HCT116 (cell line): ENCODE results near the gene MAPK8. TPM values are rescaled to one million over a fixed set of nuclear protein-coding genes. Genes with fewer than 3 reads are reported as not detected.

Experiments used
- ATAC-seq: fragments of 200-7000 bp; cut with Tn5 transposase; 2 replicates; pipeline ENCODE4 v1.9.1; 2020; ENCODE audit warnings: mild to moderate bottlenecking, moderate library complexity
- BruUV-seq: library from RNA; stranded (reverse); fragments of 400-500 nt; replicated peaks from 2 replicates; lab custom pipeline; 2021; lab: Mats Ljungman, UMichigan
- CTCF ChIA-PET: fragments of 300-600 bp; sonication (Branson Sonifier 250); formaldehyde crosslinking; loops from one replicate; lab custom pipeline; 2021; ENCODE audit warnings: antibody characterized with exemption; lab: Charles Lee
- POLR2A ChIA-PET: fragments of 300-600, 350-600 bp; sonication (Branson Sonifier 250); formaldehyde crosslinking; loops from one replicate; lab custom pipeline; 2021; ENCODE audit warnings: antibody characterized with exemption; lab: Charles Lee
- RAD21 ChIA-PET, 2 experiments: fragments of 300-600 bp; sonication (Branson Sonifier 250); formaldehyde crosslinking; loops; one replicate each; lab custom pipeline; 2023; ENCODE audit warnings: low total read pairs in 2 of 2; ENCODE audit not compliant: uncharacterized antibody in 2 of 2, unreplicated experiment in 2 of 2, low non-redundant PET in 1 of 2; lab: Charles Lee
- DNase-seq: peaks from one replicate; pipeline ENCODE4 v3.0.0-alpha.2; 2010; ENCODE audit warnings: low read depth, low spot score
- H2AFZ ChIP-seq: fragments of 200-600 bp; shearing (Covaris generic), sonication (generic); 2 replicates; pipeline ENCODE4 v1.6.1; 2017; ENCODE audit warnings: low read depth, mixed run types, mixed read lengths, antibody characterized with exemption, low read length; ENCODE audit not compliant: poor library complexity, severe bottlenecking
- H3K27ac ChIP-seq: 2 replicates; pipeline ENCODE4 v1.5.1; 2012; ENCODE audit warnings: low read depth, low read length
- H3K27me3 ChIP-seq: fragments of 200-600 bp; sonication (generic); 2 replicates; pipeline ENCODE4 v1.6.1; 2016; ENCODE audit warnings: mixed run types, low read length, mixed read lengths; ENCODE audit not compliant: insufficient read depth
- H3K36me3 ChIP-seq, 2 experiments: fragments of 200-500 bp in 1 of 2; fragments of 200-600 bp in 1 of 2; sonication (Bioruptor generic) in 1 of 2; sonication (generic) in 1 of 2; 2 replicates each; pipeline versions ENCODE4 v1.5.1 to v1.6.1; 2014 to 2016; ENCODE audit warnings: low read length in 2 of 2, inconsistent platforms in 1 of 2, mixed read lengths in 1 of 2, mixed run types in 1 of 2; ENCODE audit not compliant: insufficient read depth in 2 of 2, control insufficient read depth in 1 of 2
- H3K4me1 ChIP-seq, 2 experiments: fragments of 200-600 bp in 1 of 2; sonication (generic) in 1 of 2; 2 replicates each; pipeline versions ENCODE4 v1.5.1 to v1.6.1; 2012 to 2017; ENCODE audit warnings: low read length in 2 of 2, inconsistent platforms in 1 of 2, mild to moderate bottlenecking in 1 of 2, mixed read lengths in 1 of 2, mixed run types in 1 of 2, moderate library complexity in 1 of 2; ENCODE audit not compliant: insufficient read depth in 2 of 2, control insufficient read depth in 1 of 2
- H3K4me2 ChIP-seq: fragments of 200-600 bp; sonication (generic); 2 replicates; pipeline ENCODE4 v1.6.1; 2017; ENCODE audit warnings: mixed run types, low read length, mixed read lengths
- H3K4me3 ChIP-seq, 2 experiments: fragments of 200-600 bp in 1 of 2; sonication (generic) in 1 of 2; replicated peaks in 1 of 2; 2 replicates each; pipeline ENCODE4 v1.5.1; 2011 to 2016; ENCODE audit warnings: low read length in 2 of 2, control low read depth in 1 of 2, low read depth in 1 of 2, mild to moderate bottlenecking in 1 of 2, mixed read lengths in 1 of 2, mixed run types in 1 of 2
- H3K79me2 ChIP-seq: fragments of 200-600 bp; sonication (generic); 2 replicates; pipeline ENCODE4 v1.6.1; 2017; ENCODE audit warnings: mild to moderate bottlenecking, mixed run types, low read length, moderate library complexity, mixed read lengths; ENCODE audit not compliant: insufficient read depth
- H3K9ac ChIP-seq: fragments of 200-600 bp; sonication (generic); 2 replicates; pipeline ENCODE4 v1.6.1; 2016; ENCODE audit warnings: low read length, mixed read lengths
- H3K9me2 ChIP-seq: fragments of 200-600 bp; sonication (generic), shearing (Covaris generic); 2 replicates; pipeline ENCODE4 v1.6.1; 2017; ENCODE audit warnings: mixed run types, mild to moderate bottlenecking, moderate library complexity; ENCODE audit not compliant: insufficient read depth
- H3K9me3 ChIP-seq, 2 experiments: fragments of 200-500 bp in 1 of 2; fragments of 200-600 bp in 1 of 2; sonication (Bioruptor generic) in 1 of 2; sonication (generic) in 1 of 2; 2 replicates each; pipeline ENCODE4 v1.6.1; 2014 to 2017; ENCODE audit warnings: low read length in 2 of 2, mixed read lengths in 2 of 2, inconsistent platforms in 1 of 2, low read depth in 1 of 2, mild to moderate bottlenecking in 1 of 2, mixed run types in 1 of 2, moderate library complexity in 1 of 2; ENCODE audit not compliant: control insufficient read depth in 1 of 2, insufficient read depth in 1 of 2
- H4K20me1 ChIP-seq: fragments of 200-600 bp; sonication (generic), shearing (Covaris generic); 2 replicates; pipeline ENCODE4 v1.6.1; 2017; ENCODE audit warnings: mixed run types, mild to moderate bottlenecking, moderate library complexity; ENCODE audit not compliant: insufficient read depth
- CBX3 ChIP-seq: IDR thresholded peaks from 2 replicates; pipeline ENCODE4 v1.6.1; 2012; ENCODE audit warnings: low read depth
- EGR1 ChIP-seq: IDR thresholded peaks from 2 replicates; pipeline ENCODE4 v1.6.1; 2012; ENCODE audit warnings: low read depth
- ELF1 ChIP-seq: IDR thresholded peaks from 2 replicates; pipeline ENCODE4 v1.6.1; 2012; ENCODE audit warnings: low read depth, borderline replicate concordance
- EZH2 ChIP-seq: fragments of 200-600 bp; sonication (generic); IDR thresholded peaks from 2 replicates; pipeline ENCODE4 v1.6.1; 2017; ENCODE audit warnings: antibody characterized with exemption, mixed run types
- EZH2phosphoT487 ChIP-seq: fragments of 200-600 bp; IDR thresholded peaks from 2 replicates; pipeline ENCODE4 v1.6.1; 2018; ENCODE audit warnings: antibody characterized with exemption, borderline replicate concordance
- FOSL1 ChIP-seq: IDR thresholded peaks from 2 replicates; pipeline ENCODE4 v1.6.1; 2012; ENCODE audit warnings: low read depth
- JUND ChIP-seq: IDR thresholded peaks from 2 replicates; pipeline ENCODE4 v1.6.1; 2012
- POLR2A ChIP-seq: IDR thresholded peaks from 2 replicates; pipeline ENCODE4 v1.7.0; 2011; ENCODE audit warnings: borderline replicate concordance; ENCODE audit not compliant: insufficient read depth, insufficient read length; ENCODE audit errors: extremely low read depth
- RAD21 ChIP-seq: IDR thresholded peaks from 2 replicates; pipeline ENCODE4 v1.6.1; 2012; ENCODE audit warnings: low read depth, mild to moderate bottlenecking
- SIN3A ChIP-seq: IDR thresholded peaks from 2 replicates; pipeline ENCODE4 v1.6.1; 2012; ENCODE audit warnings: low read depth
- SP1 ChIP-seq: IDR thresholded peaks from 2 replicates; pipeline ENCODE4 v1.6.1; 2012; ENCODE audit warnings: low read depth
- ZBTB33 ChIP-seq: IDR thresholded peaks from 2 replicates; pipeline ENCODE4 v1.6.1; 2011; ENCODE audit warnings: mild to moderate bottlenecking, low read length, moderate library complexity; ENCODE audit not compliant: insufficient replicate concordance; ENCODE audit errors: extremely low read depth
- ZFX ChIP-seq: fragments of 450-650 bp; IDR thresholded peaks from 2 replicates; pipeline ENCODE4 v1.6.1; 2017
- intact Hi-C: fragments of 100-400 bp; cut with micrococcal nuclease; formaldehyde crosslinking; loops from 2 replicates; pipeline ENCODE4 v1.10.0; 2022
- total RNA-seq: library from RNA; stranded (reverse); gene quantifications from one replicate; pipeline ENCODE4 v1.2.1, GENCODE V29; 2021; ENCODE audit not compliant: unreplicated experiment

The MAPK8 gene
- total RNA-seq, 1 experiment from 2014 or later, result 71.0 TPM

- BruUV-seq, result no TSS peak
- H3K27ac ChIP-seq, result no peak overlapping the region
- no peak overlapping the region for H3K9ac ChIP-seq
- no peak overlapping the region for H2AFZ ChIP-seq
- no peak for ATAC-seq
- no peaks in the 10 kb centered on the region for H3K9me2 ChIP-seq
- H3K4me1 ChIP-seq, result peaks cover 0 to 4% of the 10 kb centered on the region in 2 experiments; a peak in 1 of 4 replicates
- intact Hi-C loops, result no loop called here
- H3K79me2 ChIP-seq, result no peaks in the 10 kb centered on the region
- RAD21 ChIA-PET, result no interaction called here
- H3K27me3 ChIP-seq, result no peaks in the 10 kb centered on the region
- CTCF ChIA-PET, result no interaction called here
- H3K4me3 ChIP-seq, result no peak overlapping the region
- no peak overlapping the region for H3K4me2 ChIP-seq
- H3K36me3 ChIP-seq, result no peaks in the 10 kb centered on the region
- POLR2A ChIA-PET, result no interaction called here
- no peaks in the 10 kb centered on the region for H4K20me1 ChIP-seq
- no peak for DNase-seq
- no peaks in the 10 kb centered on the region for H3K9me3 ChIP-seq
- no peak for TF ChIP-seq SIN3A
- no peak for TF ChIP-seq EZH2phosphoT487
- no peak for TF ChIP-seq ELF1
- no peak for TF ChIP-seq RAD21
- TF ChIP-seq EZH2, result no peak
- TF ChIP-seq SP1, result no peak
- TF ChIP-seq, all 23 proteins: peak for 0
Measured at GRCh38 chr10:48475943-48476278, 169.4 kb downstream of the MAPK8 start.

GRCh38 chr10:48476279-48476982, 170.0 kb downstream of the MAPK8 start:
- H3K9ac ChIP-seq, result no peak overlapping the region
- H3K4me2 ChIP-seq, result no peak overlapping the region
- no peaks in the 10 kb centered on the region for H3K9me2 ChIP-seq
- no peak overlapping the region for H3K4me3 ChIP-seq
- H2AFZ ChIP-seq, result no peak overlapping the region
- RAD21 ChIA-PET, result no interaction called here
- ATAC-seq (no peak), DNase-seq (no peak)
- H3K36me3 ChIP-seq, result no peaks in the 10 kb centered on the region
- no peak overlapping the region for H3K27ac ChIP-seq
- H3K9me3 ChIP-seq, result no peaks in the 10 kb centered on the region
- no TSS peak for BruUV-seq
- TF ChIP-seq ZBTB33, result no peak
- no peak for TF ChIP-seq RAD21
- TF ChIP-seq POLR2A, result no peak
- no peak for TF ChIP-seq CBX3
- TF ChIP-seq SIN3A, result no peak
- TF ChIP-seq SP1, result no peak
- TF ChIP-seq JUND, result no peak
- no peak for TF ChIP-seq EGR1
- no peak for TF ChIP-seq ZFX
- TF ChIP-seq FOSL1, result no peak
- H4K20me1 ChIP-seq, result no peaks in the 10 kb centered on the region
- intact Hi-C loops, result no loop called here
- H3K27me3 ChIP-seq, result no peaks in the 10 kb centered on the region
- CTCF ChIA-PET, result no interaction called here
- H3K4me1 ChIP-seq, result peaks cover 0 to 2% of the 10 kb centered on the region in 2 experiments; a peak in 1 of 4 replicates
- POLR2A ChIA-PET, result no interaction called here
- H3K79me2 ChIP-seq, result no peaks in the 10 kb centered on the region
